ENCODE results near the gene RHOH.

The RHOH gene

DNA sequence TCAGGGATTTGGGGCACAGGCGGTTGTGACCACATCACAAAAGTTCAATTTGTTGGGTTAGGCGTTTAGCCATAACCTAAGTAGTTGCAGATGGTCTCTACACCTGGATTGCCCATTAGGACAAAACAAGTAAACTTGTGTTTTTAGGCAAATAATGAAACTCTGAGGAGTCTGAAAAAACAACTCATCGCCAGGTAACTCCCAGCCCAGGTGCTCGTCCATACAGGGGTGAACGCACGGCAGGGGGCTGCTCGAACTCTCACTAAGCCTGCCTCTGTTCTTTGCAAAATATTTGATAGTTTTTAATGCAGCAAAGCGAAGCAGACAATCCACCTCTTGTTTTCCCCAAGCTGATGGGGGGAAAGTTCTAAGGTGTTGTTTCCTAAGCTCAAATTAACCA lies 559 bp upstream of the RHOH start:
- no peaks in the 10 kb centered on the region for H3K36me3 ChIP-seq (ENCODE audit: insufficient read depth, low read length)
- H3K4me1 ChIP-seq (ENCODE audit: control insufficient read depth, insufficient read depth, low read length, unreplicated experiment) = no peaks in the 10 kb centered on the region
- no peak overlapping the region for H2AFZ ChIP-seq (ENCODE audit: low read length, unreplicated experiment)
- H3K27me3 ChIP-seq (ENCODE audit: insufficient read depth, low read length) = no peaks in the 10 kb centered on the region
- H3K4me3 ChIP-seq (ENCODE audit: low read depth, low read length) = no peak overlapping the region
- H3K27ac ChIP-seq (ENCODE audit: low read depth, low read length) = no peak overlapping the region
- no peaks in the 10 kb centered on the region for H3K79me2 ChIP-seq (ENCODE audit: control insufficient read depth, insufficient read depth, low read length, unreplicated experiment)

DNA sequence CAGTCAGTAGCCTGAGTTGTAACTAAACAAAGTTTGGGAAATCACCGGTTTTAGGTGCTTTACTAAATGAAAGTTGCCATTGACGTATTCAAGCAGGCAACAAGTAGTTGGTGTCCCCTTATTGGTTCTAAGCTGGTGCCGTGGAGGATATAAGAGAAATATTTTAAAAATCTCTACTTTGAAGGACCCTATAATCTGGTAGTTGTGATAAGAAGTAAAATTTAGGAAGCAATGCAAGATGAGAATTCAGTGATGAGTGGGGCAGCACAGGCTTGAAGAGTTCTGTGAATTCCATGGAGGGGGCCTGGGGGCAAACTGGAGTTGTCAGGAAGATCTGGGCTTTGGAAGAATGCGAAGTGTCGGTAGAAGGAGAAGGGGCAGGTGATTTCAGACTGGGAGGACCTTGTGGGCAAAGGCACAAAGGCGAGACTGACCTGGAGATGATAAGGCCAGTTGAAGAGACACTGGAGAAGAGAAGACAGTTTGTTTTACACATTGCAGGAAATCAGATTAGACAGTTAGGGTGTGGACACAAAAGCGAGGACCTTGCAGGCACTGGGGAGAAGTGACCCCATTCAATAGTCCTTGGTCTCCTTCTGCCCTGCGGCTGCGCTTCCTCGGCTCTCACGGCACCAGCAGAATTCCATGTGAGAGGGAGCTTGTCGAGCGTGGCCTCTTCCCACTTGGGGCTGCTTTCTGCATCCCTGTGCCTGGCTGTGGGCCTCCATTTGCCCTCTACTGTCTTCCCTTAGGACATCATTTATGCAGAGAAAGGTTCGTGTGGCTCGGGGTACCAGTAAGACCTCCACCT lies 1.3 kb downstream of the RHOH start:
- no peak overlapping the region for H3K4me3 ChIP-seq (ENCODE audit: low read depth, low read length)
- no peak overlapping the region for H3K27ac ChIP-seq (ENCODE audit: low read depth, low read length)
- H2AFZ ChIP-seq (ENCODE audit: low read length, unreplicated experiment) = no peak overlapping the region
- H3K79me2 ChIP-seq (ENCODE audit: control insufficient read depth, insufficient read depth, low read length, unreplicated experiment) = no peaks in the 10 kb centered on the region
- H3K27me3 ChIP-seq (ENCODE audit: insufficient read depth, low read length) = no peaks in the 10 kb centered on the region
- H3K4me1 ChIP-seq (ENCODE audit: control insufficient read depth, insufficient read depth, low read length, unreplicated experiment) = no peaks in the 10 kb centered on the region
- H3K36me3 ChIP-seq (ENCODE audit: insufficient read depth, low read length) = no peaks in the 10 kb centered on the region

DNA sequence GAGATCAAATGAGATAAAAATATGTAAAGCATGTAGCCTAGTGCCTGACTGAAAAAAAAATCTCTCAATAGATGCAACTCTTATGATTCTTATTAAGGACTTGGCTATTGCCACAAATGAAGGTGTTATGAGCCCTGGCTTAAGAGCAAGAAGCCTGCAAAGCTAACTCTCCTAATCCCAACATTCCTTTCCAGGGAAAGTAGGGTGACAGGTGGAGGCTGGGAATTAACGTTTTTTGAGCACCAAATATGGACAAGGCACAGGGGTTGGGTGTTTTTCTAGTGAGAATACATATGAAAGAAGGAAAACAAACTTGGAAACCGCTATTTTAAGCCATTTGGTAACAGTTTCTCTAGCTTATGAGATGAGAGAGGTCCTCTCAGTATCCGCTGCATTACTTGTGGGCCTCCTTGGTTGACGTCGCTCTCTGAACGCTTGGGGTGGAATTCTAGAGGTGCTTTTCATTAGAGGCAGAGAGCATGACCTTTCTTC lies 2.4 kb downstream of the RHOH start:
- Histone ChIP-seq H3K4me3 (ENCODE audit: low read depth, low read length) (no peak overlapping the region), H3K4me1 (ENCODE audit: control insufficient read depth, insufficient read depth, low read length, unreplicated experiment) (no peaks in the 10 kb centered on the region), H3K27me3 (ENCODE audit: insufficient read depth, low read length) (no peaks in the 10 kb centered on the region), H3K79me2 (ENCODE audit: control insufficient read depth, insufficient read depth, low read length, unreplicated experiment) (no peaks in the 10 kb centered on the region), H2AFZ (ENCODE audit: low read length, unreplicated experiment) (no peak overlapping the region), H3K36me3 (ENCODE audit: insufficient read depth, low read length) (no peaks in the 10 kb centered on the region), H3K27ac (ENCODE audit: low read depth, low read length) (no peak overlapping the region)

DNA sequence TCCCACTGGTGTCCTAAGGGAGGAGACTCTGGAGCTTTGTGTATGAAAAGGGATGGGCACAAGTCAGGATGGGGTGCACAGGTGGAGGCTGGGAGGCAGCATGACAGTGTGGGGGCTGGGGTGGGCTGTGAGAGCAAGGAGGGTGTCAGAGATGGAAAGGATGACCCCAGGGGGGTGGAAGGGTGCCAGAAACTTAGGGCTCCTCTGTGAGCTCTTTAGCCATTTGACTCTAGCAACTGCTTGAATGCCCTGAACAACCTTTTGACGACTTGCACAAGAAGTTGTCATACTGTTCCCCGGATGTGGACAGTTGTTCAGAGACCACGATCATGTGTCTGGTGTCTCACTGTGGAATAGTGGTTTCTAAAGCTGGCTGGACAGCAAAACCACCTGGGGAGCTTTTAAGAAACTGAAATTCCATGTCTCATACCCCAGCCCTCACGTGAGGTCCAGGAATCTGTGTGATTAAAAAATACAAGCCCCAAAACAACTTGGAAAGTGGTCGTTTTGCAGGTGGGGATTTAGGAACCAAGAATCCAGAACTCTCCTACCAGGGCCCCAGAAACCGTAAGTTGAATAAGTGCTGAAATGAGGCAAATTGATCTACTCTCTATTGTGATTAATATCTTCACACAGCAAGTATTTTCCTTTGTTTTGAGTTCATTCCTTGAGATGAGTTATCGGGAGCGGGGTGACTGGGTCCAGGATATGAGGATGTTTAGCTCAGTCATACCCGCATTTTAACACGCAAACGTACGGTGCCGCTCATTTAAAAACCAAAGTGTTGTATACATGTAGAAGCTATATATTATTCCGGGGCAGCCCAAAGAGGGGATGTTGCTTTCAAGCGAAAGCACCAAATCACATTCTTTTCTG lies 3.4 kb downstream of the RHOH start:
- no peaks in the 10 kb centered on the region for H3K27me3 ChIP-seq (ENCODE audit: insufficient read depth, low read length)
- no peak overlapping the region for H3K4me3 ChIP-seq (ENCODE audit: low read depth, low read length)
- H3K79me2 ChIP-seq (ENCODE audit: control insufficient read depth, insufficient read depth, low read length, unreplicated experiment) = no peaks in the 10 kb centered on the region
- no peak overlapping the region for H2AFZ ChIP-seq (ENCODE audit: low read length, unreplicated experiment)
- no peak overlapping the region for H3K27ac ChIP-seq (ENCODE audit: low read depth, low read length)
- no peaks in the 10 kb centered on the region for H3K36me3 ChIP-seq (ENCODE audit: insufficient read depth, low read length)
- H3K4me1 ChIP-seq (ENCODE audit: control insufficient read depth, insufficient read depth, low read length, unreplicated experiment) = no peaks in the 10 kb centered on the region

DNA sequence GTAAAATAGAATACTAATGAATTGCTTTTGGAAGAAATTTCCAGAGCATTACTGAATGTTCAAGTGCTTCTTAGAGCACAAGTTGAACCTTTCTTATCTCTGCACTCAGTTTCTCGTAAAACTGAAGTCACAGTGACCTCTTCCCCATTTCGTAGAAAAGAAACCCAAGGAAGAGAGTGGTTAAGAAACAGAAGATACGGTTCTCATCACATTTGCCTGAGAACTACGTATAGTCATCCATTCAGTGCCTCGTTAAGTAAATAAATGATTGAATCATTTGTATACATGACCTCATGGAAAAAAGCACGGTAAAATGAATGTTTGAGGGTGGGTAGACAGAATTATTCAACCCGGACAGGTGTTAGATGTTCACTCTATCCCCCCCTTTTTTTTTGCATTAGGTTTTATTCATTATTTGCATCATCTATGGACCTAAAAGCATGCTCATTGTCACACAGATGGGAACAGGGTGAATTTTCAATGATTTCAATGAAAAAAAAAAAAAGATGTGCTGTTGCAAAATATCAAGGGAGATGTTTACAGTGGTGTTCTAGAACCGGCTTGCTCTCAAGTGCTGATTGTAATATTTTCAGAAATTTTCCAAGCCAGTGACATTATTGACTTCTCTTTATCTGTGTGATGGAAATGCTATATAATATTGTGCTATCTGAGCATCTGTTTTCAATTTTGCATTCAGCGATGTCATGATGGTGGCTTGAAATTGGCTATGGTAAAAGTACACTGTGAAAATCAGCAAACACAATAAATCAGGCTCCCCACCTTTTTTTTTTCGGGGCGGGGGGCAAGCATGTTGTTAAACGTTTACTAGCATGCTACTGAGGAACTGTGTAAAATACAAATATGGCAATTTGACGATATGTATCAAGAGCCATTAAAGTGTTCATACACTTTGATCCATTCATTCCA lies 4.3 kb downstream of the RHOH start:
- Histone ChIP-seq H3K36me3 (ENCODE audit: insufficient read depth, low read length) (no peaks in the 10 kb centered on the region), H3K4me3 (ENCODE audit: low read depth, low read length) (no peak overlapping the region), H2AFZ (ENCODE audit: low read length, unreplicated experiment) (no peak overlapping the region), H3K27me3 (ENCODE audit: insufficient read depth, low read length) (no peaks in the 10 kb centered on the region), H3K79me2 (ENCODE audit: control insufficient read depth, insufficient read depth, low read length, unreplicated experiment) (no peaks in the 10 kb centered on the region), H3K4me1 (ENCODE audit: control insufficient read depth, insufficient read depth, low read length, unreplicated experiment) (no peaks in the 10 kb centered on the region), H3K27ac (ENCODE audit: low read depth, low read length) (no peak overlapping the region)

DNA sequence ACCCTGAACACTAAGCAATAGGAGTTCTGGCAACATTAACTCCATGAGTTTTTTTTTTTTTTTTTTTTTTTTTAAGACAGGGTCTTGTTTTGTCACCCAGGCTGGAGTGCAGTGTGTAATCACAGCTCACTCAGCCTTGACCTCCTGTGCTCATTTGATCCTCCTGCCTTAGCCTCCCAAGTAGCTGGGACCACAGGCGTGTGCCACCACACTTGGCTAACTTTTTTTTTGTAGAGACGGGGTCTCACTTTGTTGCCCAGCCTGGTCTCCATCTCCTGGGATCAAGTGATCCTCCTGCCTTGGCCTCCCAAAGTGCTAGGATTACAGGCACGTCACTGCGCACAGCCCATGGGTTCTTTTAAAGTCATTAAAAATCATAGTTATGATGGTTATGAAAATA lies 5.1 kb downstream of the RHOH start:
- Histone ChIP-seq H3K4me3 (ENCODE audit: low read depth, low read length) (no peak overlapping the region), H3K79me2 (ENCODE audit: control insufficient read depth, insufficient read depth, low read length, unreplicated experiment) (no peaks in the 10 kb centered on the region), H3K4me1 (ENCODE audit: control insufficient read depth, insufficient read depth, low read length, unreplicated experiment) (no peaks in the 10 kb centered on the region), H3K27ac (ENCODE audit: low read depth, low read length) (no peak overlapping the region), H2AFZ (ENCODE audit: low read length, unreplicated experiment) (no peak overlapping the region), H3K36me3 (ENCODE audit: insufficient read depth, low read length) (no peaks in the 10 kb centered on the region), H3K27me3 (ENCODE audit: insufficient read depth, low read length) (no peaks in the 10 kb centered on the region)

DNA sequence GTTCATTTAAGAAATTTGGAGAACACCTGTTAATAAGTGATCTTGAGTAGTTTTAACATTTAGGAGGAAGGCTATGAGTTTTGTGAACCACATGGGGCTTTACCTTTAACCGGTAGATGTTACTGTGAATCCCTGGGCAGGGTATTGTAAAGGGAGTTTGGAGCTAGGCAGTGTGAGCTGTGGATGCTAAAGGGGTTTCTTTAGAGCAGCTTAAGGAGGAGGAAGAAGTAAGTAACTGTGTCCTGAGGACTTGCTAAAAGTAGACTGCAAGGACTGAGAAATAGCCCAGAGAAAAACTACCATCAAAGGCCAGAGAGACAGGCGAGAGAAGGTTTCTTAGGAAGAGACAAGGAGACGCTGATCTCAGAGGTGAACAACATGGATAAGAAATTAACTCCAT lies 5.6 kb downstream of the RHOH start:
- H3K27me3 ChIP-seq (ENCODE audit: insufficient read depth, low read length) = no peaks in the 10 kb centered on the region
- H2AFZ ChIP-seq (ENCODE audit: low read length, unreplicated experiment) = no peak overlapping the region
- H3K79me2 ChIP-seq (ENCODE audit: control insufficient read depth, insufficient read depth, low read length, unreplicated experiment) = no peaks in the 10 kb centered on the region
- H3K4me1 ChIP-seq (ENCODE audit: control insufficient read depth, insufficient read depth, low read length, unreplicated experiment) = no peaks in the 10 kb centered on the region
- H3K36me3 ChIP-seq (ENCODE audit: insufficient read depth, low read length) = no peaks in the 10 kb centered on the region
- H3K4me3 ChIP-seq (ENCODE audit: low read depth, low read length) = no peak overlapping the region
- H3K27ac ChIP-seq (ENCODE audit: low read depth, low read length) = no peak overlapping the region

DNA sequence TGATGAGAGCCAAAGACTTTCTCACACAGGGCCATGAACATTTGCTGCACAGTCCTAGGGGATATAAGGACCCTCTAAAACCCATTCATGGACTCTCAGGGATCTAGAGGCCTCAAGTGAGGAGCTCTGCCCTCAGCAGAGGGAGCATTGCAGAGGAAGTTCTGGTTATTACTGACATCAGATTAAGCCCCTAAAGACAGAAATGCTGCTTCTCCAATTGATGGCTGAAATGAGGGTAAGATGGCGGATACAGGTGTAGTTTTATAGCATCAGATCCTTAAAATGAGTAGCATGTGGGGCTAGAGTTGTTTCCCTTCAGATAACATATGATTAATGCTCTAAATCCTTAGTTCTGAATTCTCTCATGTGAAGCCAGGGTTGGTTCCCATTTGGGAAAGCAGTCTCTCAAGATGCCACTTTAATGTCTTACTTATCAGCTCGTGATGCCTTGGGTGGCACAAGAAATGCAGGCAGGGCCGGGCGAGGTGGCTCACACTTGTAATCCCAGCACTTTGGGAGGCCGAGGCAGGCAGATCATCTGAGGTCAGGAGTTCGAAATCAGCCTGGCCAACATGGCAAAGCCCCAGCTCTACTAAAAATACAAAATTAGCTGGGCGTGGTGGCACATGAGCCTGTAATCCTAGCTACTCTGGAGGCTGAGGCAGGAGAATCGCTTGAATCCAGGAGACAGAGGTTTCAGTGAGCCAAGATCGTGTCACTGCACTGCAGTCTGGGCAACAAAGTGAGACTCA lies 7.9 kb downstream of the RHOH start:
- no peaks in the 10 kb centered on the region for H3K79me2 ChIP-seq (ENCODE audit: control insufficient read depth, insufficient read depth, low read length, unreplicated experiment)
- H3K4me3 ChIP-seq (ENCODE audit: low read depth, low read length) = no peak overlapping the region
- H3K36me3 ChIP-seq (ENCODE audit: insufficient read depth, low read length) = no peaks in the 10 kb centered on the region
- H3K4me1 ChIP-seq (ENCODE audit: control insufficient read depth, insufficient read depth, low read length, unreplicated experiment) = no peaks in the 10 kb centered on the region
- no peak overlapping the region for H2AFZ ChIP-seq (ENCODE audit: low read length, unreplicated experiment)
- no peak overlapping the region for H3K27ac ChIP-seq (ENCODE audit: low read depth, low read length)
- no peaks in the 10 kb centered on the region for H3K27me3 ChIP-seq (ENCODE audit: insufficient read depth, low read length)

DNA sequence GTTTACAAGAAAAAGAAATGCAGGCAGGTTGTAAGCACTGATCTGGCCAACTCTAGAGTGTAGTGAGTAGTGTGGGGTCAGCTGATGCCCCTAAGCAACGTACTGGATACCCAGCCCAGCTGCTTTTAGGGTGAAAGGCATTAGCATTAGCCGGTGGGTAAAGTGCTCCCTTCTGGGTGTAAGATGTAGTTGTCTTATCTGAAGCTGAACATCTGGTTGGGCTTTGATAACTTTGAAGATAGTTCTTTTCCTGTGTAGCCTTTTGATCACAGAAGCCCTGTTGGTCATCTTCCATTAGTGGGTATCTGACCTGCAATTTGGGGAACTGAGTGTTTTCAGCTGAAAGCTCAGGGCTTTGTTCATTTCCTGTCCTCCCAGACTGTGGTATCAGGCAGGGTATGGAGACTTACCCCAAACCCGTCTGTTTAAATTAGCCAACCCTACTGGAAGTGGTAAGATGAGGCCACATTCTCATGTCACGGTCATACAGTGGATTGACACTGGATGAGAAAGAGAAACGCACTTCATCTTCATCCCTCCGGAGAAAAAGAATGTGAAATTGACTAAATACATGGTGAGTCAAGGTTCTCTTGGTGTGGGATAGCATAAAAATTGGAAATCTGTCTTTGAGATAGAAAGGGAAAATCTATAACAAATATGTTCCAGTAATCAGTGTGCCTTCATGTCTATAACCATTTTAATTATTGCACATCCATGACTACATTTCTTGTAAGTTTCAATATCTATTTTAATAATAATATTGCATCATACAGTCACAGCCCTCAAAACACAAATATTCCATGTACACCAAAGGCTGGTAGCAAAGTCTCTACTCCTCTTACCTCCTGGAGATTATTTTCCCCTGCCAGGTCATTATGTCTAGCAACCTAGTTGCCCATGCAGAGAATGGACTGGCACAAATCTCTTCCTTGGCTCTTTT lies 8.7 kb downstream of the RHOH start:
- Histone ChIP-seq H3K4me1 (ENCODE audit: control insufficient read depth, insufficient read depth, low read length, unreplicated experiment) (no peaks in the 10 kb centered on the region), H3K79me2 (ENCODE audit: control insufficient read depth, insufficient read depth, low read length, unreplicated experiment) (no peaks in the 10 kb centered on the region), H3K27ac (ENCODE audit: low read depth, low read length) (no peak overlapping the region), H3K27me3 (ENCODE audit: insufficient read depth, low read length) (no peaks in the 10 kb centered on the region), H3K36me3 (ENCODE audit: insufficient read depth, low read length) (no peaks in the 10 kb centered on the region), H3K4me3 (ENCODE audit: low read depth, low read length) (no peak overlapping the region), H2AFZ (ENCODE audit: low read length, unreplicated experiment) (no peak overlapping the region)

Measured in ACC112 (cell line).